Upper lobe of left lung (tissue), 6 donors: ENCODE measurements around the gene CCDC38. TPM values are rescaled to one million over a fixed set of nuclear protein-coding genes. Genes with fewer than 3 reads are reported as not detected.

ENCODE experiments used
- ATAC-seq, 2 donors: fragments of 200-7000 bp; cut with Tn5 transposase; one replicate each; pipeline ENCODE4 v1.9.1; 2022; ENCODE audit warnings: mild to moderate bottlenecking in 2 of 2, moderate library complexity in 2 of 2; ENCODE audit not compliant: low FRiP score in 2 of 2
- DNase-seq, 2 donors: peaks; one replicate each; pipeline ENCODE4 v3.0.0-alpha.2; 2019 to 2020
- H3K27ac ChIP-seq, 4 donors: fragments of 200-600 bp; sonication (generic); one replicate each; pipeline ENCODE4 v1.5.1; 2016 to 2019
- H3K27me3 ChIP-seq, 4 donors: fragments of 200-600 bp; sonication (generic); one replicate each; pipeline ENCODE4 v1.5.1; 2017 to 2019
- H3K36me3 ChIP-seq, 4 donors: fragments of 200-600 bp; sonication (generic); one replicate each; pipeline ENCODE4 v1.5.1; 2016 to 2019
- H3K4me1 ChIP-seq, 4 donors: fragments of 200-600 bp; sonication (generic); one replicate each; pipeline ENCODE4 v1.5.1; 2018 to 2019
- H3K4me3 ChIP-seq, 4 donors: fragments of 200-600 bp; sonication (generic); one replicate each; pipeline ENCODE4 v1.5.1; 2017 to 2019; ENCODE audit warnings: mild to moderate bottlenecking in 2 of 4, moderate library complexity in 1 of 4
- H3K9me3 ChIP-seq, 4 donors: fragments of 200-600 bp; sonication (generic); one replicate each; pipeline ENCODE4 v1.5.1; 2018 to 2019
- CTCF ChIP-seq, 6 experiments: fragments of 450-650 bp in 4 of 6; fragments of 200-600 bp in 2 of 6; sonication (generic) in 2 of 6; IDR thresholded peaks; one replicate each; pipeline ENCODE4 v1.5.1; 2016 to 2019; ENCODE audit warnings: antibody characterized with exemption in 6 of 6
- EP300 ChIP-seq, 4 donors: sonication (generic); formaldehyde crosslinking; IDR thresholded peaks; one replicate each; pipeline ENCODE4 v1.5.1; 2017; ENCODE audit warnings: antibody characterized with exemption in 4 of 4, control low read depth in 2 of 4
- POLR2A ChIP-seq, 4 donors: fragments of 450-650 bp; IDR thresholded peaks; one replicate each; pipeline ENCODE4 v1.5.1; 2016 to 2017; ENCODE audit warnings: antibody characterized with exemption in 4 of 4, mild to moderate bottlenecking in 2 of 4
- POLR2AphosphoS5 ChIP-seq, 2 donors: sonication (generic); formaldehyde crosslinking; IDR thresholded peaks; one replicate each; pipeline ENCODE4 v1.5.1; 2017; ENCODE audit warnings: antibody characterized with exemption in 2 of 2
- WGBS, 2 donors: methylation state at CpG; one replicate each; pipeline ENCODE4 v1.1.5; 2017 to 2018; 5-methylcytosine and 5-hydroxymethylcytosine counted together
- total RNA-seq, 6 donors: library from RNA; depleted of rRNA in 4 of 6; stranded (reverse); fragments of >200 nt in 4 of 6; gene quantifications; one replicate each; pipeline versions ENCODE4 v1.1.0 to v1.2.1, GENCODE V29; 2016 to 2021
- donor health status: DM: no; HTN: no; CAD: no; lungs with moderate emphysema.
- donor health status: DM: no; HTN: yes; CAD: no; lungs with severe emphysema.

Gene CCDC38
- total RNA-seq, 6 donors from 2014 or later, result 0.13 to 0.14 TPM; not detected in 4

GRCh38 chr12:95877622-95878021 is 64.8 kb downstream of the CCDC38 start:
- H3K27ac ChIP-seq, result no peak overlapping the region
- DNase-seq (no peak), ATAC-seq (no peak)
- no peaks in the 10 kb centered on the region for H3K9me3 ChIP-seq
- H3K27me3 ChIP-seq, result no peaks in the 10 kb centered on the region
- 68 to 77% methylated on average over 2 of the region's 2 CpGs for WGBS, 2 donors
- TF ChIP-seq EP300 (IDR thresholded peaks at IDR 0.05) (no peak), CTCF (IDR thresholded peaks at IDR 0.05) (no peak), POLR2AphosphoS5 (IDR thresholded peaks at IDR 0.05) (no peak), POLR2A (IDR thresholded peaks at IDR 0.05) (no peak)
- no peaks in the 10 kb centered on the region for H3K4me1 ChIP-seq
- peaks cover 0 to 4% (median 0%) of the 10 kb centered on the region in 4 donors for H3K36me3 ChIP-seq
- no peak overlapping the region for H3K4me3 ChIP-seq

DNA sequence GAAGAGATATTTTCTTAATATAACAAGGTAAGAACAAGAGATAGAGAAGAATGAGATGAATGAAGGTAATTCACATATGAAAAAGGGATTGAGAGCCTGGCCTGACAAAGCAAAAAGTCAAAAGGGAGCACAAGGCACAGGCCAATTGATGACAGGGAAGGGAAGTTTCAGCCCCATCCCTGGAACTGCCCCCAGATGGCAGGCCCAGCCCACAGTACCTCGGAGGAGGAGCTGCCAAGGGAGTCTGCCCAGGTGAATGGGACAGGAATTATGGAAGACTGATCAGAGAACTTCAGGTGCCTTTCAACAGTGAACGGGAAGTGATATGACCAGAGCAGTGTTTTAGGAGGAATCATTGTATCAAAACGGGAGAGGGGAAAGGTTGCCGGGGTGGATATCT is 68.0 kb downstream of the CCDC38 start:
- Histone ChIP-seq H3K27ac (no peak overlapping the region), H3K4me1 (no peaks in the 10 kb centered on the region), H3K9me3 (no peaks in the 10 kb centered on the region), H3K27me3 (no peaks in the 10 kb centered on the region), H3K4me3 (no peak overlapping the region), H3K36me3 (peaks cover 0 to 8% (median 0%) of the 10 kb centered on the region in 4 donors)
- no peak for ATAC-seq
- DNase-seq, result no peak
- TF ChIP-seq CTCF (IDR thresholded peaks at IDR 0.05) (no peak), EP300 (IDR thresholded peaks at IDR 0.05) (no peak), POLR2A (IDR thresholded peaks at IDR 0.05) (no peak)
- WGBS, 2 donors, result 92 to 97% methylated on average over 4 of the region's 4 CpGs

- H3K27ac ChIP-seq, result no peak overlapping the region
- DNase-seq (no peak), ATAC-seq (no peak)
- peaks cover 0 to 29% (median 3%) of the 10 kb centered on the region in 4 donors for H3K36me3 ChIP-seq
- no peaks in the 10 kb centered on the region for H3K4me1 ChIP-seq
- WGBS, 2 donors, result 93 to 99% methylated on average over 4 of the region's 4 CpGs
- no peaks in the 10 kb centered on the region for H3K27me3 ChIP-seq
- no peak overlapping the region for H3K4me3 ChIP-seq
- TF ChIP-seq POLR2A (IDR thresholded peaks at IDR 0.05) (no peak), CTCF (IDR thresholded peaks at IDR 0.05) (no peak), POLR2AphosphoS5 (IDR thresholded peaks at IDR 0.05) (no peak), EP300 (IDR thresholded peaks at IDR 0.05) (no peak)
- no peaks in the 10 kb centered on the region for H3K9me3 ChIP-seq
Measured at GRCh38 chr12:95870897-95871296, 71.5 kb downstream of the CCDC38 start.

DNA sequence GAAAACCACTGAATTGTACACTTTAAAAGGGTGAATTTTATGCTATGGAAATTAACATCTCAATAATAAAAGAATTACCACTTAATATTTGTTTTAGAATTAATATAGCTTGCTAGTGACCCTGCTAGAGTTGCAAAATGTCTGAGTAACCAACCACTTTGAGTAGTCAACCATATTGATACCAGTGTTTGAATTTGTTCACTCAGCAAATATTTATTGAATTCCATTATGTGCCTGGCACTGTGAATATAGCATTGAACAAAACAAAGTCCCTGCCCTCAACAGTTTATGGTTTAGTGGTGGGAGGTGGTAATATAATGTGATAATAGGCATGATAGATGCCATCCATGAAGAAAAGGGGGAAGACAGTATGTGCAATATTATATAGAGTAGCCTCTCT is 79.1 kb downstream of the CCDC38 start:
- H3K9me3 ChIP-seq, result no peaks in the 10 kb centered on the region
- TF ChIP-seq EP300 (IDR thresholded peaks at IDR 0.05) (no peak), POLR2A (IDR thresholded peaks at IDR 0.05) (no peak), POLR2AphosphoS5 (IDR thresholded peaks at IDR 0.05) (no peak), CTCF (IDR thresholded peaks at IDR 0.05) (no peak)
- peaks cover 9 to 59% (median 12%) of the 10 kb centered on the region in 4 donors for H3K36me3 ChIP-seq
- no peaks in the 10 kb centered on the region for H3K27me3 ChIP-seq
- H3K27ac ChIP-seq, result no peak overlapping the region
- H3K4me1 ChIP-seq, result peaks cover 11 to 17% (median 13%) of the 10 kb centered on the region in 4 donors
- no peak for DNase-seq
- H3K4me3 ChIP-seq, result no peak overlapping the region
- ATAC-seq, result no peak

GRCh38 chr12:95862038-95862437 is 80.4 kb downstream of the CCDC38 start:
- peaks cover 9 to 54% (median 12%) of the 10 kb centered on the region in 4 donors for H3K36me3 ChIP-seq

More at GRCh38 chr12:95862038-95862437, 80.4 kb downstream of the CCDC38 start:
- H3K27ac ChIP-seq, result no peak overlapping the region
- no peaks in the 10 kb centered on the region for H3K27me3 ChIP-seq
- WGBS, 2 donors, result 95 to 99% methylated on average over 3 of the region's 3 CpGs
- ATAC-seq, result no peak
- H3K9me3 ChIP-seq, result no peaks in the 10 kb centered on the region
- no peak overlapping the region for H3K4me3 ChIP-seq
- H3K4me1 ChIP-seq, result peaks cover 14 to 25% (median 16%) of the 10 kb centered on the region in 4 donors
- no peak for DNase-seq
- TF ChIP-seq POLR2AphosphoS5 (IDR thresholded peaks at IDR 0.05), result no peak
- no peak for TF ChIP-seq CTCF (IDR thresholded peaks at IDR 0.05)
- no peak for TF ChIP-seq EP300 (IDR thresholded peaks at IDR 0.05)
